GM23338 (cell line): ENCODE data around the gene DIDO1. TPM values are rescaled to one million over a fixed set of nuclear protein-coding genes. Genes with fewer than 3 reads are reported as not detected.

Experiments
- ATAC-seq: fragments of 200-7000 bp; cut with Tn5 transposase; 3 replicates; pipeline ENCODE4 v1.9.1; 2020
- DNase-seq: peaks from one replicate; pipeline ENCODE4 v3.0.0-alpha.2; 2015; ENCODE audit warnings: low spot score
- H2AFZ ChIP-seq: fragments of 200-600 bp; sonication (generic); 2 replicates; pipeline ENCODE4 v1.8.0; 2016; ENCODE audit warnings: antibody characterized with exemption, mild to moderate bottlenecking, moderate library complexity
- H3F3A ChIP-seq: fragments of 200-600 bp; sonication (generic); replicated peaks from 2 replicates; pipeline ENCODE4 v1.8.0; 2017; ENCODE audit warnings: antibody characterized with exemption, mixed run types, low read depth
- H3K27ac ChIP-seq: fragments of 200-600 bp; sonication (generic); 2 replicates; pipeline ENCODE4 v1.6.1; 2016; ENCODE audit warnings: low read depth
- H3K27me3 ChIP-seq: fragments of 200-600 bp; sonication (generic); 2 replicates; pipeline ENCODE4 v1.8.0; 2016; ENCODE audit warnings: mild to moderate bottlenecking, mixed run types, moderate library complexity; ENCODE audit not compliant: insufficient read depth
- H3K36me3 ChIP-seq: fragments of 200-600 bp; sonication (generic); 2 replicates; pipeline ENCODE4 v1.8.0; 2016; ENCODE audit warnings: mild to moderate bottlenecking; ENCODE audit not compliant: insufficient read depth
- H3K4me1 ChIP-seq: fragments of 200-600 bp; sonication (generic); 2 replicates; pipeline ENCODE4 v1.8.0; 2016; ENCODE audit warnings: mild to moderate bottlenecking, moderate library complexity; ENCODE audit not compliant: insufficient read depth
- H3K4me2 ChIP-seq: fragments of 200-600 bp; sonication (generic); 2 replicates; pipeline ENCODE4 v1.7.1; 2017; ENCODE audit warnings: mixed run types
- H3K4me3 ChIP-seq: fragments of 200-600 bp; sonication (generic); 2 replicates; pipeline ENCODE4 v1.6.1; 2016; ENCODE audit warnings: mixed run types
- H3K79me2 ChIP-seq: fragments of 200-600 bp; sonication (generic); replicated peaks from 2 replicates; pipeline ENCODE4 v1.8.0; 2017; ENCODE audit warnings: mild to moderate bottlenecking; ENCODE audit not compliant: insufficient read depth
- H3K9me2 ChIP-seq: fragments of 200-600 bp; sonication (generic); 2 replicates; pipeline ENCODE4 v1.8.0; 2017; ENCODE audit not compliant: insufficient read depth
- H4K20me1 ChIP-seq: fragments of 200-600 bp; sonication (generic); replicated peaks from 2 replicates; pipeline ENCODE4 v1.8.0; 2017; ENCODE audit warnings: mild to moderate bottlenecking; ENCODE audit not compliant: insufficient read depth
- H3K27ac Mint-ChIP-seq: 2 replicates; pipeline ENCODE4 v1.8.0; 2020; ENCODE audit warnings: inconsistent platforms, mild to moderate bottlenecking, moderate library complexity, mixed read lengths
- H3K27me3 Mint-ChIP-seq: 3 replicates; pipeline ENCODE4 v1.8.0; 2022; ENCODE audit warnings: low read depth, mild to moderate bottlenecking, moderate library complexity, mixed read lengths, inconsistent platforms; ENCODE audit not compliant: insufficient read depth, poor library complexity
- H3K36me3 Mint-ChIP-seq: 3 replicates; pipeline ENCODE4 v1.8.0; 2021; ENCODE audit warnings: low read depth, mild to moderate bottlenecking, inconsistent platforms, moderate library complexity, mixed read lengths
- H3K4me1 Mint-ChIP-seq: 3 replicates; pipeline ENCODE4 v1.8.0; 2020; ENCODE audit warnings: mild to moderate bottlenecking, inconsistent platforms, mixed read lengths
- H3K4me3 Mint-ChIP-seq: 3 replicates; pipeline ENCODE4 v1.8.0; 2021; ENCODE audit warnings: moderate library complexity, mild to moderate bottlenecking, inconsistent platforms, mixed read lengths
- H3K9me3 Mint-ChIP-seq: 3 replicates; pipeline ENCODE4 v1.8.0; 2020; ENCODE audit warnings: moderate library complexity, mild to moderate bottlenecking, inconsistent platforms, mixed read lengths
- CREB1 ChIP-seq: fragments of 250-450 bp; sonication (Bioruptor Pico); IDR thresholded peaks from 2 replicates; pipeline ENCODE4 v1.5.0; 2020; ENCODE audit warnings: low read depth, mild to moderate bottlenecking, moderate library complexity
- CTCF ChIP-seq, 2 experiments: fragments of 200-600 bp in 1 of 2; sonication (generic) in 1 of 2; conservative IDR thresholded peaks; 2 replicates each; pipeline versions ENCODE4 v1.5.1 to v1.6.1; 2016 to 2017; ENCODE audit warnings: antibody characterized with exemption in 2 of 2, low read depth in 2 of 2, mild to moderate bottlenecking in 2 of 2, moderate library complexity in 1 of 2
- ETS1 ChIP-seq: IDR thresholded peaks from 2 replicates; pipeline ENCODE4 v1.6.1; 2016; ENCODE audit warnings: antibody characterized with exemption
- EZH2 ChIP-seq: fragments of 200-600 bp; sonication (generic); IDR thresholded peaks from one replicate; pipeline ENCODE4 v1.8.0; 2017; ENCODE audit warnings: antibody characterized with exemption, mild to moderate bottlenecking, low read depth; ENCODE audit not compliant: unreplicated experiment
- EZH2phosphoT487 ChIP-seq: fragments of 200-600 bp; sonication (generic); IDR thresholded peaks from one replicate; pipeline ENCODE4 v1.8.1; 2018; ENCODE audit warnings: antibody characterized with exemption; ENCODE audit not compliant: unreplicated experiment
- JUNB ChIP-seq: IDR thresholded peaks from one replicate; pipeline ENCODE4 v1.6.1; 2016; ENCODE audit warnings: antibody characterized with exemption; ENCODE audit not compliant: unreplicated experiment
- NANOG ChIP-seq: IDR thresholded peaks from 2 replicates; pipeline ENCODE4 v1.6.1; 2016; ENCODE audit warnings: antibody characterized with exemption, borderline replicate concordance
- POLR2AphosphoS5 ChIP-seq: IDR thresholded peaks from 2 replicates; pipeline ENCODE4 v1.6.1; 2016; ENCODE audit warnings: antibody characterized with exemption, low read depth
- REST ChIP-seq: IDR thresholded peaks from one replicate; pipeline ENCODE4 v1.6.1; 2018; ENCODE audit warnings: antibody characterized with exemption; ENCODE audit not compliant: unreplicated experiment
- STAT1 ChIP-seq: IDR thresholded peaks from one replicate; pipeline ENCODE4 v1.6.1; 2016; ENCODE audit warnings: antibody characterized with exemption; ENCODE audit not compliant: unreplicated experiment
- ZNF114 ChIP-seq: fragments of 250-450 bp; sonication (Bioruptor Pico); IDR thresholded peaks from 2 replicates; pipeline ENCODE4 v1.5.0; 2020; ENCODE audit warnings: mild to moderate bottlenecking, moderate library complexity
- ZNF331 ChIP-seq: fragments of 250-450 bp; sonication (Bioruptor Pico); IDR thresholded peaks from 2 replicates; pipeline ENCODE4 v1.5.0; 2020; ENCODE audit warnings: low read depth, mild to moderate bottlenecking, moderate library complexity
- polyA plus RNA-seq: library from polyadenylated mRNA; unstranded; fragments of >200 nt; fragmentation: Nextera tagmentation; extraction: Ambion mirVana; gene quantifications from 2 replicates; pipeline ENCODE4 v1.2.1, GENCODE V29; 2016
- total RNA-seq: library from RNA; depleted of rRNA; stranded (reverse); fragments of >200 nt; shearing (Covaris generic); gene quantifications from 2 replicates; pipeline ENCODE4 v1.2.3, GENCODE V29; 2014

Gene DIDO1
- total and polyA plus RNA-seq, 2 experiments from 2014 or later = 72.4 to 162 TPM

GRCh38 chr20:62968378-62969178, 42.3 kb upstream of the DIDO1 start:
- H3K27ac ChIP-seq = no peak overlapping the region
- ATAC-seq (no peak), DNase-seq (no peak)
- H3K9me3 Mint-ChIP-seq = no peaks in the 10 kb centered on the region; the same call in 1 of the 3 replicates
- no peaks in the 10 kb centered on the region for H4K20me1 ChIP-seq
- H3K27me3 Mint-ChIP-seq = peaks cover 31% of the 10 kb centered on the region
- H3K36me3 ChIP-seq = no peaks in the 10 kb centered on the region
- H3K4me2 ChIP-seq = no peak overlapping the region
- TF ChIP-seq ZNF114 (CRISPR knock-in tag) = no peak
- TF ChIP-seq NANOG = no peak
- no peak for TF ChIP-seq CTCF (conservative IDR thresholded peaks at IDR 0.05; ENCODE audit: low read depth in 2 of 2)
- TF ChIP-seq ETS1 = no peak
- no peak for TF ChIP-seq CREB1
- H2AFZ ChIP-seq = no peak overlapping the region
- no peaks in the 10 kb centered on the region; the same call in 2 of the 3 replicates for H3K36me3 Mint-ChIP-seq
- no peak overlapping the region for H3K4me3 ChIP-seq
- no peak overlapping the region for H3K4me3 Mint-ChIP-seq
- peaks cover 12% of the 10 kb centered on the region for H3K27me3 ChIP-seq
- H3K4me1 Mint-ChIP-seq = peaks cover 15% of the 10 kb centered on the region
- H3K9me2 ChIP-seq = no peaks in the 10 kb centered on the region
- H3K79me2 ChIP-seq = no peaks in the 10 kb centered on the region
- H3K4me1 ChIP-seq = peaks cover 10% of the 10 kb centered on the region
- H3F3A ChIP-seq = peaks cover 6% of the 10 kb centered on the region
- no peak overlapping the region for H3K27ac Mint-ChIP-seq

GRCh38 chr20:62967628-62968351, 41.5 kb upstream of the DIDO1 start:
- DNase-seq (no peak), ATAC-seq (no peak)
- H3K27ac Mint-ChIP-seq = no peak overlapping the region
- Histone ChIP-seq H3K9me2 (no peaks in the 10 kb centered on the region), H2AFZ (no peak overlapping the region), H3K4me3 (no peak overlapping the region), H3K79me2 (no peaks in the 10 kb centered on the region), H3F3A (peaks cover 6% of the 10 kb centered on the region), H3K4me1 (peaks cover 7% of the 10 kb centered on the region; the same call in 1 of the 2 replicates), H3K4me2 (no peak overlapping the region), H4K20me1 (no peaks in the 10 kb centered on the region), H3K27me3 (peaks cover 4% of the 10 kb centered on the region), H3K36me3 (no peaks in the 10 kb centered on the region), H3K27ac (no peak overlapping the region)
- H3K27me3 Mint-ChIP-seq = peaks cover 23% of the 10 kb centered on the region
- TF ChIP-seq REST = no peak
- TF ChIP-seq ZNF331 (CRISPR knock-in tag) = no peak
- no peak for TF ChIP-seq POLR2AphosphoS5
- no peak for TF ChIP-seq EZH2phosphoT487
- no peak for TF ChIP-seq EZH2
- TF ChIP-seq CREB1 = no peak
- no peak for TF ChIP-seq JUNB
- TF ChIP-seq NANOG = no peak
- TF ChIP-seq STAT1 = no peak
- no peak for TF ChIP-seq CTCF (conservative IDR thresholded peaks at IDR 0.05; ENCODE audit: low read depth in 2 of 2)
- H3K9me3 Mint-ChIP-seq = no peaks in the 10 kb centered on the region; the same call in 2 of the 3 replicates
- peaks cover 15% of the 10 kb centered on the region for H3K4me1 Mint-ChIP-seq
- H3K4me3 Mint-ChIP-seq = no peak overlapping the region
- no peaks in the 10 kb centered on the region; the same call in 2 of the 3 replicates for H3K36me3 Mint-ChIP-seq
